ENCODE measurements around the gene PDLIM7.

DNA sequence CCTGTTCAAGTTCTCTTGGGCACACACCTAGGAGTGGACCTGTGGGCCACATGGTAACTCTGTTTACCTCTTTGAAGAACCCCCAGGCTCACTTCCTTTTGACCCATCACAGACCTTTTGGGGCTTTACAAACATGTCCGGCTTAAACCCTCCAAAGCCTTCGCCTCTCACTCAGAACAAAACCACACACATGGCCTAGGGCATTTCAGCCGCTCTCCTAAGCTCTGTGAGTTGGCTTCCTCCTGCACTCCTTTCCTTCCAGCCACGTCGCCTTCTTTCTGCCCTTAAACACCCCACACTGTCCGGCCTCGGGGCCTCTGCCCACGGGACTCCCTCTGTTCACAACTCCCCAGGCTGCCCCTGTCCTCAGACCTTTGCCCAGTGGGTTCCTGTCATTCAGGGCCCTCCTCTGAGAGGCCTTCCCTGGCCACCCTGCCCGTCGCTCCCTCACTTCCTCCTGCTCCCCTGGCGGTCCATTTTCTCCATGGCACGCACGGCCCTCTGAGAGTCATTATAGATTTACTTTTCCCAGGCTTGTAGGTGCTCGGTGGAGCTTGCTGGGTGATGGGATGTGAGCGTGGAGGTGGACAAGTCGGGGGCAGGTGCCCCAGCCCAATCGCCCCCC lies 10.3 kb upstream of the PDLIM7 start:
- no peak for TF ChIP-seq EZH2 (optimal IDR thresholded peaks at IDR 0.05; ENCODE audit: low read depth, low read length)
- TF ChIP-seq, protein P1, sequence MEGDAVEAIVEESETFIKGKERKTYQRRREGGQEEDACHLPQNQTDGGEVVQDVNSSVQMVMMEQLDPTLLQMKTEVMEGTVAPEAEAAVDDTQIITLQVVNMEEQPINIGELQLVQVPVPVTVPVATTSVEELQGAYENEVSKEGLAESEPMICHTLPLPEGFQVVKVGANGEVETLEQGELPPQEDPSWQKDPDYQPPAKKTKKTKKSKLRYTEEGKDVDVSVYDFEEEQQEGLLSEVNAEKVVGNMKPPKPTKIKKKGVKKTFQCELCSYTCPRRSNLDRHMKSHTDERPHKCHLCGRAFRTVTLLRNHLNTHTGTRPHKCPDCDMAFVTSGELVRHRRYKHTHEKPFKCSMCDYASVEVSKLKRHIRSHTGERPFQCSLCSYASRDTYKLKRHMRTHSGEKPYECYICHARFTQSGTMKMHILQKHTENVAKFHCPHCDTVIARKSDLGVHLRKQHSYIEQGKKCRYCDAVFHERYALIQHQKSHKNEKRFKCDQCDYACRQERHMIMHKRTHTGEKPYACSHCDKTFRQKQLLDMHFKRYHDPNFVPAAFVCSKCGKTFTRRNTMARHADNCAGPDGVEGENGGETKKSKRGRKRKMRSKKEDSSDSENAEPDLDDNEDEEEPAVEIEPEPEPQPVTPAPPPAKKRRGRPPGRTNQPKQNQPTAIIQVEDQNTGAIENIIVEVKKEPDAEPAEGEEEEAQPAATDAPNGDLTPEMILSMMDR (IDR thresholded peaks at IDR 0.05; ENCODE audit: low read length) = no peak

Data from MM.1S (cell line).